Duodenal mucosa (tissue), 2 donors: Measurements from ENCODE around the gene IMMP2L.

ENCODE experiments used
- H3K27ac ChIP-seq: one replicate; pipeline ENCODE4 v1.7.0; 2013; ENCODE audit warnings: low read depth, low read length
- H3K27me3 ChIP-seq, 2 donors: one replicate each; pipeline ENCODE4 v1.7.0; 2013; ENCODE audit warnings: low read length in 2 of 2, control low read depth in 1 of 2; ENCODE audit not compliant: insufficient read depth in 2 of 2, control insufficient read depth in 1 of 2
- H3K36me3 ChIP-seq, 2 donors: one replicate each; pipeline ENCODE4 v1.7.0; 2013; ENCODE audit warnings: low read length in 2 of 2, control low read depth in 1 of 2; ENCODE audit not compliant: insufficient read depth in 2 of 2, control insufficient read depth in 1 of 2
- H3K4me1 ChIP-seq, 2 donors: one replicate each; pipeline ENCODE4 v1.7.0; 2013; ENCODE audit warnings: low read length in 2 of 2, control low read depth in 1 of 2; ENCODE audit not compliant: insufficient read depth in 2 of 2, control insufficient read depth in 1 of 2
- H3K4me3 ChIP-seq, 2 donors: one replicate each; pipeline ENCODE4 v1.7.0; 2013; ENCODE audit warnings: low read length in 2 of 2, low read depth in 1 of 2
- H3K9ac ChIP-seq, 2 donors: one replicate each; pipeline ENCODE4 v1.7.0; 2013; ENCODE audit warnings: low read length in 2 of 2, low read depth in 1 of 2
- H3K9me3 ChIP-seq, 2 donors: one replicate each; pipeline ENCODE4 v1.7.0; 2013; ENCODE audit warnings: low read length in 2 of 2, control low read depth in 1 of 2; ENCODE audit not compliant: control insufficient read depth in 1 of 2

IMMP2L gene

GRCh38 chr7:111529507-111530355, 32.6 kb downstream of the IMMP2L start:
- no peaks in the 10 kb centered on the region for H3K36me3 ChIP-seq
- H3K4me1 ChIP-seq: peaks cover 2 to 9% of the 10 kb centered on the region in 2 donors
- no peaks in the 10 kb centered on the region for H3K9me3 ChIP-seq
- no peak overlapping the region for H3K4me3 ChIP-seq
- no peaks in the 10 kb centered on the region for H3K27me3 ChIP-seq
- H3K9ac ChIP-seq: no peak overlapping the region
- no peak overlapping the region for H3K27ac ChIP-seq

DNA sequence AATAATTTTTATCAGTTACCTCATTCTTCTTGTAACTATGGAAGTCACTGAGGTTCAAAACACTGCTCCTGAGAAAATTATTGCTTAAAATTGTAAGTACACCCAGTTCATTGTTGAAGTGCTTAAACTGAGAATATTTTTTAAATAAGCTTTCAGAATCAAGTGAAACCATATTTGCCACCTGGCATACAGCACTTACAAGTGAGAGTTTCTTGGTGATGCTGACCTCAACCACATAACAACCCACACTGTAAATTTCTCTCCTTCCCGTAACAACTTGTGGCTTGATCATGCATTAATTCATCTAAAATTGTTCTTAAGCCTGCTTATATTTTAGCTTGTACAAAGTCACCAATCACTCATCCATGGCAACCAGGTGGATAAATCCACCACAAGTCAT, 34.0 kb downstream of the IMMP2L start:
- no peaks in the 10 kb centered on the region for H3K27me3 ChIP-seq
- no peak overlapping the region for H3K4me3 ChIP-seq
- no peaks in the 10 kb centered on the region for H3K9me3 ChIP-seq
- H3K9ac ChIP-seq: no peak overlapping the region
- H3K36me3 ChIP-seq: no peaks in the 10 kb centered on the region
- H3K27ac ChIP-seq: no peak overlapping the region
- H3K4me1 ChIP-seq: peaks cover 2 to 9% of the 10 kb centered on the region in 2 donors

DNA sequence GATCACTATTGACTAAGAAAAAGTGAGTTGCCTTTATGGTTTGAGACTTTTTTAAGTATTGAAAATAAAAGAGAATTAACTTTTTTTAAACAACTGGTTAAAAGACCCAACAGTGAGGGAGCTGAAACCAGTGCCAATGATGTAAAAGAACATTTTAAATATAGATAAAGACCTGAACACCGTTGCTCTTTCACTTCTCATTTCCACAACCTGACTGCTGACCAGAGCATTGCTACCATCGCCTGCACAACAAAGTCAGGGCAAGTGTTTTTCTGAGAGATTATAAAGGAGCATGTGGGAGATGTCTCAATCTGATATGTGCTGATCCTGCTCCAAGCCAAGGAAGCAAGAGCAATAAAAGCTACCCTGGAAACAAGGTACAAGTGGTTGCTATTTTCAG, 34.7 kb downstream of the IMMP2L start:
- Histone ChIP-seq H3K4me1 (peaks cover 2 to 9% of the 10 kb centered on the region in 2 donors), H3K27ac (no peak overlapping the region), H3K36me3 (no peaks in the 10 kb centered on the region), H3K27me3 (no peaks in the 10 kb centered on the region), H3K9ac (no peak overlapping the region), H3K4me3 (no peak overlapping the region), H3K9me3 (no peaks in the 10 kb centered on the region)

DNA sequence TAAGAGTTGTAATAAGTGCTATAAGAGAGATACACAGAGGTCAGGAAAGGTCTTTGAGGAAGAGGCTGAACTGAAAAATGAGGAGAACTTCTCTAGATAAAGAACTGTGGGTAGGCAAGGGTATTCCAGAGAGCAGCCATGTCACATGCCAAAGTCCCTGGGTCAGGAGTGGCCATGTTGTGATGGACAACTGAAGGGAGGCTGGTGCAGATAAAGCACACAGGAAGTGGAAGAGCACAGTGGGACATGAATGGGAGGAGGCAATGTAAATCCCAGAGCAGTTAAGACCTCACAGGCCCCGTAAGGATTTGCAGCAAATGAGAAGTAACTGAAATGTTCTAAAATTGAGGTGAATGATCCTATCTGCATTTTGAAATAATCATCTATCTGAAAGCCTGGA, 37.2 kb downstream of the IMMP2L start:
- no peak overlapping the region for H3K9ac ChIP-seq
- no peak overlapping the region for H3K27ac ChIP-seq
- no peaks in the 10 kb centered on the region for H3K27me3 ChIP-seq
- peaks cover 2 to 9% of the 10 kb centered on the region in 2 donors for H3K4me1 ChIP-seq
- H3K4me3 ChIP-seq: no peak overlapping the region
- H3K9me3 ChIP-seq: peaks cover 0 to 6% of the 10 kb centered on the region in 2 donors
- H3K36me3 ChIP-seq: peaks cover 0 to 3% of the 10 kb centered on the region in 2 donors

DNA sequence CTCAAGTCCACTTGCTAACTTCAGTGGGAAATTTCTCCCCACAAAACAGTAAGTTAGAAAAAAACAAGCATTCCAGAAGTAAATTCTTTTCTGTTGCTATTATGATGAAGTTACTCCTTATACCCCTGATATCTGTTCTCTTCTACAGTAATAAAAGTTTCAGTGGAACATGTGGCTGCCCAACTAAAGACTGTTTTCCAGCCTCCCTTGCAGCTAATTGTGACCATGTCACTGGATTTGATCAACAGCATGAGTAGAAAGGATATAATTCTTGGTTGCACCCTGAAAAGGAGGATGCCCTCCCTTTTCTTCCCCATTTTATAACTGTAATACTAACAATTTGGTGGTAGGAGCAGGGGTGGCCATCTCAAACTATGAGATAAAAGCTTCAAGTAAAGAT, 40.6 kb downstream of the IMMP2L start:
- Histone ChIP-seq H3K9ac (no peak overlapping the region), H3K9me3 (peaks cover 0 to 6% of the 10 kb centered on the region in 2 donors), H3K4me3 (no peak overlapping the region), H3K36me3 (peaks cover 0 to 7% of the 10 kb centered on the region in 2 donors), H3K27me3 (no peaks in the 10 kb centered on the region), H3K4me1 (no peaks in the 10 kb centered on the region), H3K27ac (no peak overlapping the region)

DNA sequence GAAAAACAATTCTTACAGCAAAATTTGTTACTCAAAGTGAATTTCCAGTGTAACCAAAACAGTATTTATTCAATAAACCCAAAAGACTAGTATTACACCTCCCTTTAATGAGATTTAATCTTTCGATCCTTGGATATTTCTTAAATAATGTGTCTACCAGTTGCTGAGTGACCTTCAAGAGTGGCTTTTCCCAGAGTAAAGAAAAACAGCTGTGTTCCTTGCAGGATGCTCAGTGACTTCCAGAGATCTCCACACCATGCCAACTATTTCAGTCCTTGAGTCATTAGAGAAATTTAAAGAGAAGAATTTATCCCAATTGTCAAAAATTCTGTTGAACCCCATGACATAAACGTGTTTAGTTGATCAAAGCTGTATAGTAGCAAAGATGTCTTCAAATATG, 44.0 kb downstream of the IMMP2L start:
- Histone ChIP-seq H3K4me3 (no peak overlapping the region), H3K9me3 (peaks cover 0 to 6% of the 10 kb centered on the region in 2 donors)

DNA sequence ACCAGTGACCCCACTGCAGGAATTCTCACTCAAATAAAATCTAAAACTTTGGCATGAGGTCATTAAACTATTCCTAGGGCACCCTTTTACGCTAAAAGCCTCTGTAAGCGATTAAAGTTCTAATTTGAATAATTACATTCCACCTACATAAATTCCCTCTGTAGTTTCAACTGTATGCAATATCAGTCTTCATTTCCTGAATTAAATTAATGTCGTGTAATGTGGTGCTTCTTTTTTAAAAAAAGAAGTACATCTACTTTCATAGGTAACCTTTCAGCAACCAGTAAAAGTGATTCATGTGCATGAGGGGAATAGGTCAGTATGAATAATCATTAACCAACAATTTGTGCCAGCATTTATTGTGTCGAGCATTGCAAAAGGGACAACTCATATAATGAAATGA, 44.7 kb downstream of the IMMP2L start:
- Histone ChIP-seq H3K9me3 (peaks cover 0 to 6% of the 10 kb centered on the region in 2 donors), H3K27ac (no peak overlapping the region), H3K4me1 (no peaks in the 10 kb centered on the region), H3K36me3 (peaks cover 0 to 7% of the 10 kb centered on the region in 2 donors), H3K9ac (no peak overlapping the region), H3K27me3 (no peaks in the 10 kb centered on the region), H3K4me3 (no peak overlapping the region)

More for the DNA sequence above, 44.0 kb downstream of the IMMP2L start:
- H3K27ac ChIP-seq: no peak overlapping the region
- no peak overlapping the region for H3K9ac ChIP-seq
- peaks cover 0 to 7% of the 10 kb centered on the region in 2 donors for H3K36me3 ChIP-seq
- H3K4me1 ChIP-seq: no peaks in the 10 kb centered on the region
- no peaks in the 10 kb centered on the region for H3K27me3 ChIP-seq

DNA sequence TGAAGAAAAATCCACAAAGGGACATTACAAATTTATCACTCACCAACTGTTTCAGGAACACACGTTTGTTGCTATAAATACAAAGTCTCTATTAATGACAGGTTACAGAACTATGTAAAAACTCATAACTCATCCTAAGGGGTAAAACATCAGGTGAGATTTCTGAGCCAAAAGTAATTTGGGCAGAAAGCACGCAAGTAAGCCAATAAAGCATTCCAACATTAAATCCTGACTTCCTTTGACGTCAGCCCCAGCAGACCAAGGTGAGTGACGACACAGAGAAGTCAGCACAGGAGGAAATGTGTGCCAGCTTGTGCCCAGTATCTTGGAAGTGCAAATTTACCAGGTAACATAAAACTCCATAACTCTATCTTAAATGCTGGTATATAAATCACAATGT, 45.7 kb downstream of the IMMP2L start:
- H3K4me1 ChIP-seq: no peaks in the 10 kb centered on the region
- H3K27me3 ChIP-seq: no peaks in the 10 kb centered on the region
- no peak overlapping the region for H3K27ac ChIP-seq
- no peak overlapping the region for H3K9ac ChIP-seq
- H3K9me3 ChIP-seq: peaks cover 0 to under 1% of the 10 kb centered on the region in 2 donors
- peaks cover 0 to 4% of the 10 kb centered on the region in 2 donors for H3K36me3 ChIP-seq
- H3K4me3 ChIP-seq: no peak overlapping the region

DNA sequence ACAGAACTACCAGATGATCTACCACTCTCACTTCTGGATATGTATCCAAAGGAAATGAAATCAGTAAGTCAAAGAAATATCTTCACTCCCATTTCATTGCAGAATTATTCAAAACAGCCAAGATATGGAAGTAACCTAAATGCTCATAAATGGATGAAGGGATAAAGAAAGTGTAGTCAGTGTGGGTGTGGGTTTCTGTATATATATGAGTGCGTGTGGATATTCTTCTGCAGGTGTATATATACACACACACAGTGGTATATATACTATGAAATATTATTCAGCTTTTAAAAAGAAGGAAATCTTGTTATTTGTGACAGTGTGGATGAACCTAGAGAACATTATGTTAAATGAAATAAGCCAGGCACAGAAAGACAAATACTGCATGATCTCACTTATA, 48.7 kb downstream of the IMMP2L start:
- Histone ChIP-seq H3K27me3 (no peaks in the 10 kb centered on the region), H3K9ac (no peak overlapping the region), H3K4me1 (peaks cover 4 to 5% of the 10 kb centered on the region in 2 donors), H3K27ac (no peak overlapping the region), H3K4me3 (no peak overlapping the region), H3K36me3 (no peaks in the 10 kb centered on the region), H3K9me3 (no peaks in the 10 kb centered on the region)

DNA sequence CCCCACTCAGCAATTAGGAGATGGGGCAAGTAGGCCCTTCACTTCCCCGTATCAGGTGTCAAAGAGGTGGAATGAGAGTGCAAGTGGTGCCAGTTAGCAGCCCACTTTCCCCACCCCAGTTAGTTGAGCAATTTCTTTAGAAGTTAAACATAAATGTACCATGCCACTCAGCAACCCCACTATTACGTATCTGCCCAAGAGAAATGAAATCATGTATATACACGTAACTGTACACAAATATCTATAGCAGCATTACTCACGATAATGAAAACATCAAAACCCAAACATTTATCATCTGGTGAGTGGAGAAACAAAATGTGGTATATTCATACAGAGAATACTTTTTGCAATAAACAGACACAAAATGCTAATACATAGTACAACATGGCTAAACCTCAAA, 50.4 kb downstream of the IMMP2L start:
- H3K9ac ChIP-seq: no peak overlapping the region
- H3K27me3 ChIP-seq: no peaks in the 10 kb centered on the region
- no peaks in the 10 kb centered on the region for H3K36me3 ChIP-seq
- peaks cover 4 to 5% of the 10 kb centered on the region in 2 donors for H3K4me1 ChIP-seq
- no peak overlapping the region for H3K4me3 ChIP-seq
- H3K27ac ChIP-seq: no peak overlapping the region
- no peaks in the 10 kb centered on the region for H3K9me3 ChIP-seq
